ENCODE results near the gene SDE2.

The SDE2 gene

DNA sequence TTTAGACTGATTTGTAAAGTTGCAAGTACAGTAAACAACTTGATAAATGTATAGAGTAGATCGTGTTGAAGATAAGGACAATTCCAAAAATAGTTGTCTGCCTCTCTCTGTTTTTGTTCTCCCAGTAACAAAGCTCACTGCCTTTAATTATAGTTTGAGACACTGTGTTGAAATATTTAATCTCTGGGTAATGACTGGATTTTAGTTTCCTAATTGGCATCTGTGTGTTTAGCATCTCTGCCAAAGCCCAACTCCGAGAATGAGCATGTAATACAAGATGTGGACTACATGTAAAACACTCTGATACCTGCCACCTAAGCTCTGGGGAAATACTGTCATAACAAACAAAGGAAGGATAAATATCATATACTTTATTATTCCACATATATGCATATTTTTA is 27.7 kb upstream of the SDE2 start:
- TF ChIP-seq GATA2 (IDR thresholded peaks at IDR 0.05; ENCODE audit: low read depth, low read length) = no peak
- TF ChIP-seq GATA3 (IDR thresholded peaks at IDR 0.05; ENCODE audit: low read depth, low read length) = peak; percentile 42; the same call in 1 of the 2 replicates

DNA sequence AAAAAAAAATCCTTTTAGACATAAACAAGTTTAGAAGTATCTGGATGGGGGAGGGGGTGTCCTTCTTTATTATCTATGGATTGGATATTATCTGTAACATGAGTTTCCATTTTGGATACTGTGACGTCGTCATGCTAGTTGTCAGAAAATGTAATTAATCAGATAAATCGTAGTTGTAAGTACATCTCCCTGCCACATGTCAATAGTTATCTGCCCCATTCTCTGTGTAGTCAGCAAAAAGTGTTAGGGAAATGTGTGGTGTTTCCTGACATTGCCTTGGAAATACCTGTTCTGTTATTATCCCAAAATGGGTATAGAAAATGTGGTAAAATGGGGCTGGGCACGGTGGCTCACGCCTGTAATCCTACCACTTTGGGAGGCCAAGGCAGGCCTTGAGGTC is 24.6 kb upstream of the SDE2 start:
- TF ChIP-seq GATA2 (IDR thresholded peaks at IDR 0.05; ENCODE audit: low read depth, low read length) (no peak), GATA3 (IDR thresholded peaks at IDR 0.05; ENCODE audit: low read depth, low read length) (no peak)

DNA sequence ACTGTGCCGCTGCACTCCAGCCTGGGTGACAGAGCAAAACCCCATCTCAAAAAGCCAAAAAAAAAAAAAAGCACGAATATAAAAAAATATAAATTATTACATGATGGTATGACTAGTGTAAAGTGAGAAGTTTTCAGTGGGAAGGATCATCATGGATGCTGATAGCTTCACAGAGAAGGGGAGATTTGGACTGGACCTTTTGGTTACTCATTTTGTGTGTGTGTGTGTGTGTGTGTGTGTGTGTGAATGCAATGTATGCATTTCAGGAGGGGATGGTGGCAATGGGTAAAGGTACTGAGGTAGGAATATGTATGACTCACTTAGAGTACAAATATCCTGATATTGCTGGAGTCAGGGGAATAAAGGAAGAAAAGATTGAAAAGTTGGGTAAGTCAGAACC is 22.7 kb upstream of the SDE2 start:
- no peak for TF ChIP-seq GATA2 (IDR thresholded peaks at IDR 0.05; ENCODE audit: low read depth, low read length)
- TF ChIP-seq GATA3 (IDR thresholded peaks at IDR 0.05; ENCODE audit: low read depth, low read length) = no peak

DNA sequence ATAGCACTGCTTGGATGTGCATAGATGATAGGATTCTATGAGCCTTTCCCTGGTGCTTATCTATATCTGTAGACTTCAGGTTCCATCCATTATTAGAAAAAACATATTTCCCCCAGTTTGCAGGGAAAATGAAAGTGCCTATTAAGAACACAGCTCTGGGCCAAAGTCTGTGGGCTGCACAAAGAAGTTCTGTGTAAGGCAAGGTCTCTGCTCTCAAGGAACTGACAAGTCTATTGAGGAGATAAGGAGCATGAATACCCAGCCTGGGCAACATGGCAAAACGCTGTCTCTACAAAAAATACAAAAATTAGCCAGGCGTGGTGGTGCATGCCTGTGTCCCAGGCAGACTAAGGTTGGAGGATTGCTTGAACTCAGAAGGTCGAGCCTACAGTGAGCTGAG is 22.3 kb upstream of the SDE2 start:
- TF ChIP-seq GATA2 (IDR thresholded peaks at IDR 0.05; ENCODE audit: low read depth, low read length) = no peak
- no peak for TF ChIP-seq GATA3 (IDR thresholded peaks at IDR 0.05; ENCODE audit: low read depth, low read length)

DNA sequence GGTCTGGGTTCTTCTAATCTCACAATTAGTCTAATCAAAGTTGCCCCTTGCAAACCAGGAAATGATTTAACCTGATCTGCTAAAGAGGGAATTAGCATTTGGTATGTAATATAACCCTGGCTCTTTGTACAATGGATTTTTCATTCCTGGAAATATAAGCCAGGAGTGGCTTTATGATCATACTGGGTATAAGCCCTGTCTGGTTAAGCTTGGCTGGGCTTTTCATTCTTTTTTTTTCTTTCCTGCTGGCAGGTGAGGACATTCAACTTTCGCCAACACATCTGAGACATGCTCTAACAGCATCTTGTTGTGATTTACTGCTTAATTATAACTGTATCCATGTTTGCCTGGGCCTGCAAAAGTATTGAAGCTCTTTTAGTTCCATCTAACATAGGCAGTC is 20.4 kb upstream of the SDE2 start:
- TF ChIP-seq GATA3 (IDR thresholded peaks at IDR 0.05; ENCODE audit: low read depth, low read length) (no peak), GATA2 (IDR thresholded peaks at IDR 0.05; ENCODE audit: low read depth, low read length) (no peak)

DNA sequence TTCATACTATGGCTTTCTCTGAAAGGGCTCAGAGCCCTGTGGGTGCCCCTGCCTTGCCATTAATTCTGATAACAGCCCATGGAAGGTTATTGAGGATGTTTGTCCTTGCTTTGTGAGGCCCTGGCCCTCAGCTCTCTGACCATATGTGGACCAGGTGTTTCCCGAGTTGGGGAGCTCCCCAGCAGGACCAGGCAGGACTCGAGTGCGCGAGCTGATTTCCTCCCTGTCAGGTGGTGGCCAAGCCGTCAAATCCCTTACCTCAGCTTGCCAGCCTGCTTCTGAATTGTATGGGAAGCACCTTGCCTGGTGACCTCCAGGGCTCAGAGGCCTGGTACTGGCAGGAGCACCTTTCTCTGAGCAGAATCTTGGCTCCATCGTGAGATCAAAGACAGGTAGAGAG is 17.9 kb upstream of the SDE2 start:
- TF ChIP-seq GATA2 (IDR thresholded peaks at IDR 0.05; ENCODE audit: low read depth, low read length) (no peak), GATA3 (IDR thresholded peaks at IDR 0.05; ENCODE audit: low read depth, low read length) (no peak)

DNA sequence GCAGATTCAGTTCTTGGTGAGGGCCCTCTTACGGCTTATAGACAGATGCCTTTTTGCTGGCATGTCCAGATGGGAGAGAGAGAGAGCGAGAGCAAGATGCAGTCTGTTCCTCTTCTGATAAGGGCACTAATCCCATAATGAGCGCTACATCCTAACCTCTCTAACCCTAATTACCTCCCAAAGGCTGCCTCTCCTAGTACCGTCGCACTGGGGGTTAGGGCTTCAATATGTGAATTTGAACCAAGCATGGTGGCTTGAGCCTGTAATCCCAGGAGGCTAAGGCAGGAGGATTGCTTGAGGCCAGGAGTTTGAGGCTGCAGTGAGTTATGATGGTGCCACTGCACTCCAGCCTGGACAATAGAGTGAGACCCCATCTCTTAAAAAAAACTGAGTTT is 10.5 kb upstream of the SDE2 start:
- TF ChIP-seq GATA3 (IDR thresholded peaks at IDR 0.05; ENCODE audit: low read depth, low read length) = no peak
- no peak for TF ChIP-seq GATA2 (IDR thresholded peaks at IDR 0.05; ENCODE audit: low read depth, low read length)

DNA sequence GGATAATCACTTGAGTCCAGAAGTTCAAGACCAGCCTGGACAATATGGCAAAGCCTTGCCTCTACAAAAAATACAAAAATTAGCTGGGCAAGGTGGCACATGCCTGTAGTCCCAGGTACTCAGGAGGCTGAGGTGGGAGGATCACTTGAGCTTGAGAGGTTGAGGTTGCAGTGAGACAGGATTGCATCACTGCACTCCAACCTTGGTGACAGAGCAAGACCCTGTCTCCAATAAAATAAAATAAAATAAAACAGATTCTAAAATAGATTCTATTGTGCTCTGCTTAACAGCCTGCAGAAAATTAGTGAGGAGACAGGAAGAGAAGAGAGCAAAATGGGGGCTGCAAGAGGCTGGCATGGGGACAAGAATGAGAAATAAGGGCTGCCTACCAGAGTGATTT is 7.5 kb upstream of the SDE2 start:
- TF ChIP-seq GATA2 (IDR thresholded peaks at IDR 0.05; ENCODE audit: low read depth, low read length) = no peak
- no peak for TF ChIP-seq GATA3 (IDR thresholded peaks at IDR 0.05; ENCODE audit: low read depth, low read length)

DNA sequence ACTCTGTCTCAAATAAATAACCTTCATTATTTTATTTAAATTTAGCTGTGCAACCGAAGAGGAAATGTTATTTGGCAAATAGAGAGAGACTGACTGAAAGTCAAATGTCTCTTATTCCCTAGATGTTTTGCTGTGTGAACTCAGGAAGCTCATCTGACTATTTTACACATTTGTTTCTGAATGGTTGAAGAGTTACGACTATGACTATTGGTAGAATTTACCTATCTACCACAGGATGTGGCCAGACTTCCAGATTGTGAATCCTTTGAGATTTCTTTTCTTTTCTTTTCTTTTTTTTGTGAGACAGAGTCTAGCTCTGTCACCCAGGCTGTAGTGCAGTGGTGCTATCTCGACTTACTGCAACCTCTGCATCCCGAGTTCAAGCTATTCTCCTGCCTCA is 5.3 kb upstream of the SDE2 start:
- no peak for TF ChIP-seq GATA3 (IDR thresholded peaks at IDR 0.05; ENCODE audit: low read depth, low read length)
- TF ChIP-seq GATA2 (IDR thresholded peaks at IDR 0.05; ENCODE audit: low read depth, low read length) = no peak

DNA sequence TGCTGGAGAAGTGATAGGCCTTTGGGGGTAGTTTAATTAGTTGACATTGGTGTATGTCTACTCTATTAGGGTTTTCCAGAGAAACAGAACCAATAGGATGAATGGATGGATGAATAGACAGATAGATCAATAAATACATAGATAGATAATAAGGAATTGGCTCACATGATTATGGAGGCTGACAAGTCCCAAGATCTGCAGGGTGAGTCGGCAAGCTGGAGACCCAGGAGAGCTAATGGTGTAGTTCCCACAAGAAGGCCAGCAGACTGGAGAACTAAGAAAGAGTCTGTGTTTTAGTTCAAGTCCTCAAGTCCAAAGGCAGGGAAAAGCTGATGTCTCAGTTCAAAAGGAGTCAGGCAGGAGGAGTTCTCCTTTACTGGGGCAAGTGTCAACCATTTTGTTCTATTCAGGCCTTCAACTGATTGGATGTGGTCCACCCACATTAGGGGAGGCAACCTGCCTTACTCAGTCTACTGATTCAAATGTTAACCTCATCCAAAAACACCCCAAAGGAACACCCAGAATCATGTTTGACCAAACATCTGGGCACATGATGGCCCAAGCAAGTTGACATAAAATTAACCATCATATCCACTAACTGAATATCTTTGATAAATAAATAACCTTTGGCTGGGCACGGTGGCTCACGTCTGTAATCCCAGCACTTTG is 4.5 kb upstream of the SDE2 start:
- TF ChIP-seq GATA3 (IDR thresholded peaks at IDR 0.05; ENCODE audit: low read depth, low read length) = no peak

DNA sequence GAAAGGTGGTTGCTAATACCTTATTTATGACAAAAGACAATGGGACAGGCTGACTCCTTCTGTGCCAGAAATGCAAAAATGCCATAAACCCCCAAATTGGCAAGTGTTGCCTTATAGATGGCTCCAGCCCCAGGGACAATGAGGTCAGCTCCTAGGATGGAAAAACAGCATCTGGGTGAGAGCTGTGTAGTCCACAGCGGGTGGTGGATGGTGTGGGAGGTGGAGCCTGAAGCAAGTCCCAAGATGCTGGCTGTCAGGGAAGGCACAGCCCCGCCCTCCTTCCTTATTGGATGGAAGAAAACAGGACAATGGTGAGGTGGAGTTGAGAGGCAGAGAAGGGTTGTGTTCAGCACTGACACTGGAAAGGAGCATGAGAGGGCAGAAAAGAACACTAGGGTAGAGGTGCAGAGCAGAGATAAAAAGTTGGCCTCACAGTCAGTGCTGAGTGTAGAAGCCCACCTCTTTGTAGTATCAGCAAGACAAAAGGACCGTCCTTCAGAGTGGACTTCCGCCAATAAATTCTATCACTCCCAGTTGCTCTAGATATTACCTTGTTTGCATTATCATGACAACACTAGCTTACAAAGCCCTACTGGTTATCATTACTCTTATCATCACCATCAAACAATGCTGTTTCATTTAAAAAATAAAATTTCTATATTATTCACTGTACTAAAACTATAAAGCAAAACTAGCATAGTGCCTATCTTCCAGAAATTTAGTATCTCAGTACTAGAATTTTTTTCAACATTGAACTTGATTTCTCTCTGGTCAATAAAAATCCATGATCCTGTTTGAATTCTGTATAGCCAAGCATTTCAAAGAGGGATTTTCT is 3.7 kb upstream of the SDE2 start:
- no peak for TF ChIP-seq GATA2 (IDR thresholded peaks at IDR 0.05; ENCODE audit: low read depth, low read length)
- no peak for TF ChIP-seq GATA3 (IDR thresholded peaks at IDR 0.05; ENCODE audit: low read depth, low read length)

DNA sequence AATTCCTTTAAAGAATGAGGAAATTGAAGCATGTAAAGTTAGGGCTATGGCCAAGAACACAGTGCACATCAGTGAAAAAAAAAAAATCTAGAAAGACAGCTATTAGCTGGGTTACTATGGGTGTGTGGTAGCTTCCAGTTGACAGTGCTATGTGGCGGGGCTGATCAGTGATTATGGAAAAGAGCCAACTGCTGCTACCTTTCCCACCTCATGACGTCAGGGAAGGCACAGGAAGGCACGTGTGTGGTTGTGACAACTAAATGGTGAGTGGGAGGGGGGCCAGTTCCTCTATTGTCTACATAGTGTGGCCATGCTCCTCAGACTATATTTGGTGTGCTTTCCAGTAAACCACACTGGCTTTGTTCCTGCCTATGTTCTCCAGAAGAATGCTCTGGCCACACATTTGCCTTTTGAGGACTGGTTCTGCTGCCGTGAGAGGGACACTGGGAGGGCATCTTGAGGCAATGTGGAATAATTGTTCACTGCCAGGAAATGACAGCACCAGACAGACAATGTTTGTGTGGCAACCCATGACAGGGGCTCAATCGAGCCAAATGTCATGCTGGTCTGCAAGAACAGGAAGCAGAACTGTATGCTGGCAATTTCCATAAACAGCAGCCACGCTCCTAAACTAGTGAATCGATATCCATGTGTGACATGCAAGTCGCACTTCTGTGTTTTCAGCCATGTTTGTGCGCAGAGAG is 3.0 kb upstream of the SDE2 start:
- TF ChIP-seq GATA3 (IDR thresholded peaks at IDR 0.05; ENCODE audit: low read depth, low read length) = no peak
- TF ChIP-seq GATA2 (IDR thresholded peaks at IDR 0.05; ENCODE audit: low read depth, low read length) = no peak

DNA sequence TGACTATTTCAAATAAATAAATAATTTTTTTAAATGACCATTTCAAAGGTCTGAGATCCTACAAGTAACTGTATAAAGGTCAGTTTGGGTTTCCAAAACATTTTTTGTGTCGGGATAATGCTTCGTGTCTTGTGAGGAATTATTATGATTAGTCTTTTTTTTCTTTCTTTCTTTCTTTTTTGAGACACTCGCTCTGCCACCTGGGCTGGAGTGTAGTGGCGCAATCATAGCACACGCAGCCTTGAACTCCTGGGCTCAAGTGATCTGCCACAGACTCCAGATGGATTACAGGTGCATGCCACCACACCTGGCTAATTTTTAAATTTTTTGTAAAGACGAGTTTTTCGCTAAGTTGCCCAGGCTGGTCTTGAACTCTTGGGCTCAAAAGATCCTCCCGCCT is 1.9 kb upstream of the SDE2 start:
- TF ChIP-seq GATA2 (IDR thresholded peaks at IDR 0.05; ENCODE audit: low read depth, low read length) (no peak), GATA3 (IDR thresholded peaks at IDR 0.05; ENCODE audit: low read depth, low read length) (no peak)

DNA sequence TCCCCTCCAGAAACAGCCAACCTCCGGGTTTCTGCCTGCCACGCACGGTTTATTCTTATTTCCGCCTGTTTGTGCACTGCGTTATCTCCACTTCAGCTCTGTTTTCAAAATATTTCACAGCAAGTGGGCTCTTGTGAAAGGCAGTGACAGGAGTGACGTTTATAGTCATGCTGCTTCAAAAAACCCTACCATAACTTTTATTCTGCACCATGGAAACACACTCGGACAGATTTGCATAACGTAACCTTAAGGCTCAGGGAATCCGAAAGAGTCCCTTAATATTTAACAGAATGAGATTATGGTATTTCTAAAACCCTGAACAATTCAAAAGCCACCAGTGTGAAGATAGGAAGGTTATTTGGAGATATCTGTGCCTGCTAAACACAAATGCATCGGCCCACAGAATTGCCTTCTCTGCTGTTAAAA is 782 bp upstream of the SDE2 start:
- no peak for TF ChIP-seq GATA2 (IDR thresholded peaks at IDR 0.05; ENCODE audit: low read depth, low read length)
- TF ChIP-seq GATA3 (IDR thresholded peaks at IDR 0.05; ENCODE audit: low read depth, low read length) = no peak

Measured in SH-SY5Y (cell line).